Neuronal stem cell (in vitro differentiated cells): ENCODE results near the gene WNT9B.

Experiments used
- DNase-seq: peaks from one replicate; pipeline ENCODE4 v3.0.0-alpha.2; 2013; ENCODE audit warnings: low spot score
- H2AFZ ChIP-seq: one replicate; pipeline ENCODE4 v1.6.1; 2013; ENCODE audit warnings: mild to moderate bottlenecking, low read length, inconsistent platforms
- H2AK5ac ChIP-seq: 2 replicates; pipeline ENCODE4 v1.6.1; 2013; ENCODE audit warnings: low read depth, mild to moderate bottlenecking, inconsistent platforms, low read length, moderate library complexity, mixed read lengths
- H2BK120ac ChIP-seq: 2 replicates; pipeline ENCODE4 v1.6.1; 2013; ENCODE audit warnings: low read depth, mild to moderate bottlenecking, inconsistent platforms, low read length, moderate library complexity, mixed read lengths
- H2BK12ac ChIP-seq: one replicate; pipeline ENCODE4 v1.6.1; 2013; ENCODE audit warnings: low read length, inconsistent platforms
- H2BK15ac ChIP-seq: 2 replicates; pipeline ENCODE4 v1.6.1; 2013; ENCODE audit warnings: mild to moderate bottlenecking, low read length, inconsistent platforms, mixed read lengths
- H2BK5ac ChIP-seq: one replicate; pipeline ENCODE4 v1.6.1; 2013; ENCODE audit warnings: inconsistent platforms, mild to moderate bottlenecking, low read length, moderate library complexity
- H3K14ac ChIP-seq: one replicate; pipeline ENCODE4 v1.6.1; 2013; ENCODE audit warnings: low read length, inconsistent platforms
- H3K18ac ChIP-seq: 2 replicates; pipeline ENCODE4 v1.6.1; 2013; ENCODE audit warnings: low read length, inconsistent platforms
- H3K23ac ChIP-seq: 2 replicates; pipeline ENCODE4 v1.6.1; 2013; ENCODE audit warnings: low read depth, mild to moderate bottlenecking, mixed read lengths, low read length, inconsistent platforms; ENCODE audit not compliant: poor library complexity
- H3K27ac ChIP-seq: replicated peaks from 3 replicates; pipeline ENCODE4 v1.5.1; 2013; ENCODE audit warnings: low read length, inconsistent platforms
- H3K27me3 ChIP-seq, 3 experiments: 2 replicates each; pipeline ENCODE4 v1.6.1; 2013; ENCODE audit warnings: low read length in 3 of 3, mild to moderate bottlenecking in 2 of 3, inconsistent platforms in 1 of 3, low read depth in 1 of 3, mixed read lengths in 1 of 3, moderate library complexity in 1 of 3; ENCODE audit not compliant: control insufficient read depth in 3 of 3, insufficient read depth in 3 of 3
- H3K36me3 ChIP-seq, 2 donors: replicated peaks in 1 of 2; 2 replicates each; pipeline ENCODE4 v1.6.1; 2013; ENCODE audit warnings: low read length in 2 of 2; ENCODE audit not compliant: control insufficient read depth in 2 of 2, insufficient read depth in 2 of 2
- H3K4ac ChIP-seq: 2 replicates; pipeline ENCODE4 v1.6.1; 2013; ENCODE audit warnings: inconsistent platforms, mild to moderate bottlenecking, low read length, moderate library complexity
- H3K4me1 ChIP-seq, 2 donors: 1 replicate in 1 of 2; 2 replicates in 1 of 2; pipeline ENCODE4 v1.6.1; 2013; ENCODE audit warnings: low read length in 2 of 2, low read depth in 1 of 2; ENCODE audit not compliant: control insufficient read depth in 2 of 2, insufficient read depth in 1 of 2
- H3K4me2 ChIP-seq: one replicate; pipeline ENCODE4 v1.6.1; 2013; ENCODE audit warnings: mild to moderate bottlenecking, low read length, inconsistent platforms; ENCODE audit not compliant: insufficient read depth, poor library complexity, severe bottlenecking
- H3K4me3 ChIP-seq, 2 donors: 2 replicates each; pipeline ENCODE4 v1.5.1; 2013; ENCODE audit warnings: low read length in 2 of 2, mild to moderate bottlenecking in 2 of 2, inconsistent platforms in 1 of 2, moderate library complexity in 1 of 2
- H3K79me1 ChIP-seq: one replicate; pipeline ENCODE4 v1.6.1; 2013; ENCODE audit warnings: low read depth, mild to moderate bottlenecking, inconsistent platforms, low read length, moderate library complexity
- H3K9ac ChIP-seq: one replicate; pipeline ENCODE4 v1.6.1; 2013; ENCODE audit warnings: mild to moderate bottlenecking, low read depth, low read length, inconsistent platforms; ENCODE audit not compliant: poor library complexity
- H3K9me3 ChIP-seq, 2 donors: replicated peaks in 1 of 2; 2 replicates each; pipeline versions ENCODE3 to v1.6.1; 2013; ENCODE audit warnings: low read length in 2 of 2, mild to moderate bottlenecking in 2 of 2, inconsistent platforms in 1 of 2, low read depth in 1 of 2, mixed read lengths in 1 of 2, moderate library complexity in 1 of 2; ENCODE audit not compliant: control insufficient read depth in 2 of 2, insufficient read depth in 1 of 2
- H4K8ac ChIP-seq: one replicate; pipeline ENCODE4 v1.6.1; 2013; ENCODE audit warnings: low read depth, mild to moderate bottlenecking, inconsistent platforms, low read length, moderate library complexity
- H4K91ac ChIP-seq: one replicate; pipeline ENCODE4 v1.6.1; 2013; ENCODE audit warnings: low read length, low read depth, mild to moderate bottlenecking, inconsistent platforms; ENCODE audit not compliant: poor library complexity
- WGBS, 2 donors: extraction: QIAGEN DNeasy Blood & Tissue Kit; methylation state at CpG; one replicate each; pipeline ENCODE4 v1.1.7; 2013; ENCODE audit warnings: missing lambda C conversion rate in 2 of 2, mixed read lengths in 1 of 2; ENCODE audit not compliant: insufficient read length in 2 of 2, insufficient replicate concordance in 1 of 2; ENCODE audit errors: extremely low coverage in 2 of 2; 5-methylcytosine and 5-hydroxymethylcytosine counted together

WNT9B gene

GRCh38 chr17:46854948-46855347, 3.6 kb downstream of the WNT9B start:
- Histone ChIP-seq H3K4me3 (no peak overlapping the region), H3K27me3 (peaks cover 14 to 37% (median 34%) of the 10 kb centered on the region in 3 experiments)

GRCh38 chr17:46857600-46857999, 6.2 kb downstream of the WNT9B start:
- no peak overlapping the region for H3K4me3 ChIP-seq
- H4K8ac ChIP-seq = no peak overlapping the region
- H3K4ac ChIP-seq = no peak overlapping the region
- no peak overlapping the region for H2BK15ac ChIP-seq
- H3K4me2 ChIP-seq = no peak overlapping the region
- no peaks in the 10 kb centered on the region for H3K36me3 ChIP-seq
- H2BK12ac ChIP-seq = no peak overlapping the region
- H2AFZ ChIP-seq = no peak overlapping the region
- no peak overlapping the region for H2BK5ac ChIP-seq
- no peaks in the 10 kb centered on the region for H3K9me3 ChIP-seq
- H3K27me3 ChIP-seq = peaks cover 0 to 18% (median 11%) of the 10 kb centered on the region in 3 experiments
- no peak for DNase-seq
- no peak overlapping the region for H3K14ac ChIP-seq
- H2AK5ac ChIP-seq = no peak overlapping the region
- no peak overlapping the region for H3K27ac ChIP-seq
- H3K18ac ChIP-seq = no peak overlapping the region
- H3K79me1 ChIP-seq = no peaks in the 10 kb centered on the region
- no peak overlapping the region for H2BK120ac ChIP-seq
- H3K4me1 ChIP-seq = no peaks in the 10 kb centered on the region
- H3K23ac ChIP-seq = no peak overlapping the region
- no peak overlapping the region for H4K91ac ChIP-seq
- H3K9ac ChIP-seq = no peak overlapping the region
- WGBS, 2 donors = no CpG with 5 or more reads among the region's 1 CpG

More at GRCh38 chr17:46854948-46855347, 3.6 kb downstream of the WNT9B start:
- H3K27ac ChIP-seq = no peak overlapping the region
- DNase-seq = no peak
- H3K4me1 ChIP-seq = peaks cover 2 to 6% of the 10 kb centered on the region in 2 donors
- H3K14ac ChIP-seq = no peak overlapping the region
- no peak overlapping the region for H2BK5ac ChIP-seq
- H3K4me2 ChIP-seq = no peak overlapping the region
- no peak overlapping the region for H3K23ac ChIP-seq
- no peaks in the 10 kb centered on the region for H3K36me3 ChIP-seq
- no peak overlapping the region for H3K18ac ChIP-seq
- H3K4ac ChIP-seq = no peak overlapping the region
- H4K91ac ChIP-seq = no peak overlapping the region
- no peak overlapping the region for H2BK12ac ChIP-seq
- no CpG with 5 or more reads among the region's 4 CpGs for WGBS, 2 donors
- no peak overlapping the region for H4K8ac ChIP-seq
- no peaks in the 10 kb centered on the region for H3K79me1 ChIP-seq
- no peak overlapping the region for H2BK15ac ChIP-seq
- no peak overlapping the region for H2AFZ ChIP-seq
- no peaks in the 10 kb centered on the region for H3K9me3 ChIP-seq
- peak overlapping the region; percentile 78 for H2AK5ac ChIP-seq
- no peak overlapping the region for H3K9ac ChIP-seq
- H2BK120ac ChIP-seq = no peak overlapping the region

- no peak overlapping the region for H2AK5ac ChIP-seq
- no peak overlapping the region for H3K23ac ChIP-seq
- H3K9ac ChIP-seq = peak overlapping the region; percentile 12
- H3K36me3 ChIP-seq = no peaks in the 10 kb centered on the region
- no peak overlapping the region for H2BK5ac ChIP-seq
- no peak overlapping the region for H3K4ac ChIP-seq
- H3K14ac ChIP-seq = peak overlapping the region; percentile 9
- no CpG with 5 or more reads among the region's 5 CpGs for WGBS, 2 donors
- no peak overlapping the region for H2AFZ ChIP-seq
- DNase-seq = no peak
- H4K91ac ChIP-seq = no peak overlapping the region
- peaks cover 0 to 3% of the 10 kb centered on the region in 2 donors for H3K4me1 ChIP-seq
- no peak overlapping the region for H3K4me3 ChIP-seq
- H3K18ac ChIP-seq = no peak overlapping the region
- H3K27ac ChIP-seq = no peak overlapping the region
- no peak overlapping the region for H2BK15ac ChIP-seq
- no peaks in the 10 kb centered on the region for H3K9me3 ChIP-seq
- no peaks in the 10 kb centered on the region for H3K79me1 ChIP-seq
- no peak overlapping the region for H4K8ac ChIP-seq
- peaks cover 0 to 4% (median 0%) of the 10 kb centered on the region in 3 experiments for H3K27me3 ChIP-seq
- H2BK12ac ChIP-seq = no peak overlapping the region
- H3K4me2 ChIP-seq = no peak overlapping the region
- H2BK120ac ChIP-seq = no peak overlapping the region
Measured at GRCh38 chr17:46859996-46860395, 8.6 kb downstream of the WNT9B start.

- H3K23ac ChIP-seq = no peak overlapping the region
Measured at GRCh38 chr17:46862949-46863348, 11.6 kb downstream of the WNT9B start.

More at GRCh38 chr17:46862949-46863348, 11.6 kb downstream of the WNT9B start:
- H2BK12ac ChIP-seq = no peak overlapping the region
- H2BK15ac ChIP-seq = peak overlapping the region; percentile 19
- H3K14ac ChIP-seq = no peak overlapping the region
- no peak overlapping the region for H2BK120ac ChIP-seq
- H3K4ac ChIP-seq = no peak overlapping the region
- peaks cover 0 to 4% (median 0%) of the 10 kb centered on the region in 3 experiments for H3K27me3 ChIP-seq
- H2BK5ac ChIP-seq = no peak overlapping the region
- H3K27ac ChIP-seq = no peak overlapping the region
- H3K4me2 ChIP-seq = no peak overlapping the region
- no peak overlapping the region for H4K8ac ChIP-seq
- H3K4me1 ChIP-seq = peaks cover 0 to 3% of the 10 kb centered on the region in 2 donors
- no CpG with 5 or more reads among the region's 13 CpGs for WGBS, 2 donors
- no peak overlapping the region for H2AK5ac ChIP-seq
- DNase-seq = no peak
- no peaks in the 10 kb centered on the region for H3K79me1 ChIP-seq
- H3K36me3 ChIP-seq = no peaks in the 10 kb centered on the region
- H3K9me3 ChIP-seq = no peaks in the 10 kb centered on the region
- no peak overlapping the region for H3K9ac ChIP-seq
- H3K4me3 ChIP-seq = no peak overlapping the region
- no peak overlapping the region for H2AFZ ChIP-seq
- peak overlapping the region; percentile 58 for H3K18ac ChIP-seq
- H4K91ac ChIP-seq = no peak overlapping the region
